ENCODE data around the gene SSRP1. TPM values are rescaled to one million over a fixed set of nuclear protein-coding genes. Genes with fewer than 3 reads are reported as not detected.

Gene SSRP1
- total RNA-seq, 2 donors from 2014 or later, result 143 to 210 TPM

DNA sequence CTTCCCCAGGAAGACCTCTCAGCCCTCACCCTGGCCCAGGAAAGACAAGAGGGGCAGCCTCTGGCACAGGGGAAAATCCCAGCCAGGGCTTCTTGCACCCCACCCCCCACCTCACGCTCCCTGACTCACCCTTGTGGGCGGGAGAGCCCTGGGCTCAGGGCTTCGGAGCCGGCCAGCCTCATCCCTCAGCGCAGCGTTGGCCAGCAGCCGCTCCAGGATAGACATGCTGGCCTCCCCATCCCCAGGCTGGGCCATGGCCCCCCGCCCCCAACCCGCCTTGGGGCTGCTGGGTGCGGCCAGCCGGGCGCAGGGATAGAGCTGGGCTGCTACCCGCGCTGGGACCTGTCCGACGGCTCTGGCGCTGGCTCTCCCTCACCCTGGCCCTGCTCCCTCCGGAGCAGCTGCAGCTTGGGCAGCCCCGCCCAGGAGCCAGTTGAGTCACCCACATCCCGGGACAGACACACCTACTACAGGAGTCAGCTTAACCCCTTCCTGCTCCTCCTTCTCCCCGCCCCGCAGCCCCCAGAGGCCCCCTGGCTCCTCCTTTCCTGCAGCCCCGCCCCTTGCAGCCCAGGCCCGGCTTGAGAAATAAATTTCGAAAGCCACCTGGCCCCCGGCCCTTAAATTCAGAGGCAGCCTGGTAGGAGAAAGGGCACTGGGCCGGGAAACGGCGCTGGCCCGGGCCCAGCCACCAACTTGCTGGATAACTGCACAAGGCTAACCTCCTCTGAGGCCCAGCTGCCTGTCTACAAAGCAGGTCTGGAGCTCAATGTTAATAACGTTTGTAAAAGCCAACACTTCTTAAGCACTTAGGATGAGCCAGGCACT lies 24.4 kb downstream of the SSRP1 start:
- ATAC-seq (peak; percentile 91 to 92), DNase-seq (ENCODE audit: low spot score) (peak; percentile 76)
- Mint-ChIP-seq H3K4me3 (peak overlapping the region; percentile 26), H3K9me3 (no peaks in the 10 kb centered on the region), H3K36me3 (no peaks in the 10 kb centered on the region), H3K27ac (no peak overlapping the region), H3K4me1 (ENCODE audit: low read depth in 2 of 2) (peaks cover 0 to 7% of the 10 kb centered on the region in 2 donors), H3K27me3 (no peaks in the 10 kb centered on the region)

DNA sequence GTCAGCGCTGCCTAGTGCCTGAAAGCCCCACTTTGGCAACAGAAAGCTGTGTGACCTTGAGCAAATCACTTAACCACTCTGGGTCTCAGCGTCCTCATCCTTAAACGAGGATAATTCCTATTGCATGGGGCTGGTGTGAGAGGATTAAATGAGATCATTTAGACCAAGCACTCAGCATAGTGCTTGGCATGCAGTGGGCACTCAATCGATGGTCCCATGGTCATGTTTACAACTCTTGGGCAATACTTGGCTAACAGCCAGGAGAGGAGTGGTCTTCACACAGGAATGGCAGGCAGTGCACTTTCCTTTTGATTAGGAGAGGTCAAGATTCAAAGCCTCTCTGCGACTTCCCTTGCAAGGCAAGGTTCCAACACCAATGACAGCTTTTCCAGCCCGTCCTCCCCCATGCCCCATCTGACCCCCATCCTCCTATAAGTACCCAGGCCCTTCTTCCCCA lies 25.0 kb downstream of the SSRP1 start:
- no peaks in the 10 kb centered on the region for H3K27me3 Mint-ChIP-seq
- peak overlapping the region; percentile 8 for H3K4me3 Mint-ChIP-seq
- H3K27ac Mint-ChIP-seq, result no peak overlapping the region
- peaks cover 0 to 7% of the 10 kb centered on the region in 2 donors for H3K4me1 Mint-ChIP-seq (ENCODE audit: low read depth in 2 of 2)
- no peaks in the 10 kb centered on the region for H3K36me3 Mint-ChIP-seq
- ATAC-seq, result no peak
- no peaks in the 10 kb centered on the region for H3K9me3 Mint-ChIP-seq
- DNase-seq (ENCODE audit: low spot score), result no peak

DNA sequence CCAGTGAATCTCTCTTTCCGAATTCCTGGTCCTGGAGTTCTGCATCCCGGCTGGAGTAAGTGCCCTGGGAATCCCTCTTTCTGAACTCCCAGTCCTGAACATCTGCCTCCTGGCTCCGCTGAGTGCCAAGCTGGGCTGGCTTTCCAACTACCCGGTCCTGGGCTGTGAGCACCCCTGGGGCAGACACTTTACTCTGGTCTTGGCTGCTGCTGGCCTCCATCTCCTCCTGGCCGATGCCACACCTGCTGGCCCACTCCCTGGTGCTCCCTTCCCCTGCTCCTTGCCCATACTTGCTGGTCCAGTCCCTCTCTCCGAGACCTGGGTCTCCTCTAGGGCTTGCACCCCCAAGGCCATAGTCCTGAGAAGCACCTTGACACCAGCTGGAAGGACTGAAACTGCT lies 25.6 kb downstream of the SSRP1 start:
- ATAC-seq (no peak), DNase-seq (ENCODE audit: low spot score) (no peak)
- no peak overlapping the region for H3K4me3 Mint-ChIP-seq
- no peaks in the 10 kb centered on the region for H3K9me3 Mint-ChIP-seq
- H3K27ac Mint-ChIP-seq, result no peak overlapping the region
- H3K36me3 Mint-ChIP-seq, result no peaks in the 10 kb centered on the region
- peaks cover 0 to 7% of the 10 kb centered on the region in 2 donors for H3K4me1 Mint-ChIP-seq (ENCODE audit: low read depth in 2 of 2)
- H3K27me3 Mint-ChIP-seq, result no peaks in the 10 kb centered on the region

DNA sequence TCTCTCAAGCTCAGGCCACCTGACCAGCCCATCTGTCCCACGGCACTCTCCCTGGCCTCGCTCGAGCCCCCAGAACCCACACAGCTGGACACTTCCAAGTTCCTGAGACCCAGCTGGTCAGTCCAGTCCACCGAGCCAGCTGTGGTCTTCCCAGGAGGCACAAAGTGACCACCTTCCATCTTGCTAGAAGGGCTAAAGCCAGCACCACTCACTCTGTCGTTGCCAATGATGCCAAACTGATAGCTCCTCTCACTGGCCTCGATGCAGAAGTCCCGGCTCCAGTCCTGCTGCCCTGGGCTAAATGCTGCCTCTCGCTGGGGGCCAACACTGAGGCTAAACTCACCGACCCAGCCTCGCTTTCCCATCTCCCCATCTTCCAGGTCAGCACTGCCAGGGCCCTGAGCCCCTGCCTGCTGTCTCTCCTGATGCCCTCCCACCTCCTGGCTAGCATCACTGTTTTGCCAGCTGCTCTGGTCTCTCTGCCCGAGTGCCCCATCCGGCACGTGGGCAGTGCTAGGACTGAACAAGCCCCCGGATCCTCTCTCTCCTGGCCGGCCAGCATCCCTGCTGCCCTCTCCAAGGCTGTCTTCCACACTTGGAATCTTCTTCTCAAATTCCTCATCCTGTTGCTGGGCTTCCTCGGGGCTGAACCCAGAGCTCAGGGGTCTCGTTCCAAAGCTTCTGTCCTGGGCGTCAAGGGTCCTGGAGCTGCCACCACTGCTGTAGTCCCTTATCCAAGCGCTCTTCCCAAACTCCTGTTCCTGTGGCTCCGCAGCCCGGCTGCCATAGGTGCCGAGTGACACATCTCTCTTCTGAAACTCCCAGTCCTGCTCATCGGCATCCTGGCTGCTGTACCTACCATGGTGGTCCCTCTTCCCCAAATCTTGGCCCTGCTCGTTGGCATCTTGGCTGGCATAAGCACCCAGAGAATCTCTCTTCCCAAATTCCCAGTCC lies 26.3 kb downstream of the SSRP1 start:
- Mint-ChIP-seq H3K27me3 (no peaks in the 10 kb centered on the region), H3K36me3 (no peaks in the 10 kb centered on the region), H3K4me1 (ENCODE audit: low read depth in 2 of 2) (peaks cover 0 to 7% of the 10 kb centered on the region in 2 donors), H3K27ac (peak overlapping the region in 1 of 2 donors; percentile 38), H3K9me3 (no peaks in the 10 kb centered on the region), H3K4me3 (no peak overlapping the region)
- no peak for DNase-seq (ENCODE audit: low spot score)
- ATAC-seq, result no peak

DNA sequence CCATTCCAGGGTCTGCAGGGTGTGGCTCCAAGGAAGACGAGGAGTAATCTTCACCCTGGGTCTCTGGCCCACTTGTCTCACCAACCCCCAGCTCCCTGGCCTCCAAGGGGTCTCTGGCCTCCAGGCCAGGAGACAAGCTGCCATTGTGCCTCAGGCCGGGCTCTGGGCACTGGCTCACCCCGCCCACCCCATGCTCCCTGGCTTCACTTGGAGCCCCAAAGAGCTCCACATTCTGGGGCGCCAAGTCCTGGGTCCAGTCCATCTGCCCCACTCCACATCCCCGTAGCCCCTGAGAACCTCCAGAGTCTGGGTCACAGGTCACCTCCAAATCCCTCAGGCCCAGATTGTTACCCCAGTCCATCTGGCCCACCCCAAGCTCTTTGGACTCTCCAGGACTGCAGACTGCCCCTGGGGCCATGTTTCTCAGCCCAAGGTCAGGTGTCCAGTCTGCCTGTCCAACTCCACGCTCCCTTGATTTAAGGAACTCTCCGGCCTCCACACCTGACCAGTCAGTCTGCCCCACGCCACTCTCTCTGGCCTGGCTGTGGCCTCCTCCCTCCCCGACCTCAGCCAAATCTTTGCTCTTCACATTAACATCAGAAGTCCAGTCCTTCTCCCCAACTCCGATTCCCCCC lies 27.1 kb downstream of the SSRP1 start:
- no peaks in the 10 kb centered on the region for H3K27me3 Mint-ChIP-seq
- H3K9me3 Mint-ChIP-seq, result no peaks in the 10 kb centered on the region
- no peak for DNase-seq (ENCODE audit: low spot score)
- ATAC-seq, result no peak
- no peaks in the 10 kb centered on the region for H3K36me3 Mint-ChIP-seq
- peaks cover 0 to 7% of the 10 kb centered on the region in 2 donors for H3K4me1 Mint-ChIP-seq (ENCODE audit: low read depth in 2 of 2)
- H3K27ac Mint-ChIP-seq, result peak overlapping the region in 1 of 2 donors; percentile 38
- no peak overlapping the region for H3K4me3 Mint-ChIP-seq

DNA sequence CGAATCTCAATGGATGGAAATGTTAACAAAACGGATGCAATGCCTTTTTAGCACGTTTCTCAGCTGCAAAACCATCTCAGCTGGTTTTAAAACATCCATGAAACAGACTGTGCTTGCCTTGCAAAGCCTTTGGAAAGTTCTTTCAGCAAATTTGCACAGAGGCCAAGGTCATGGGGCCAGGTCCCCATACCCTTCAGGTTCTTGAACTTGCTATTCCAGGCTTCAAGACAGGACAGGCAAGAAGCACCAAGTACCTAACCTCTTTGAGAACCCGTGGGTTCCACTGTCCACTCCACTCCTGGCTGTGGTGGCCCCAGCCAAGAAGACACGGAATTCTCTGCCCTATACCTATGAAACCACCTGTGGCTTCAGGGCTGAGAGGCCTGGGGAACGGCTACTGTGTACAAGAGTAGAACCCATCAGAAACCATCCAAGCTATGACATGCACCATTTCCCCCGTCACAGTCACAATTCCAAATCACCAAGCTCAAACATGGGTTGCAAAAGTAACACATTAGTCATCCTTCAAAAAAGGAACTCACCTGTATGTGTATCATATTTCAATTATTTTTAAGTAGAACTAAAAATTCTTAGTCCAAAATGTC lies 27.9 kb downstream of the SSRP1 start:
- DNase-seq (ENCODE audit: low spot score), result no peak
- no peaks in the 10 kb centered on the region for H3K9me3 Mint-ChIP-seq
- H3K4me3 Mint-ChIP-seq, result no peak overlapping the region
- no peaks in the 10 kb centered on the region for H3K36me3 Mint-ChIP-seq
- H3K4me1 Mint-ChIP-seq (ENCODE audit: low read depth in 2 of 2), result peaks cover 0 to 7% of the 10 kb centered on the region in 2 donors
- no peak overlapping the region for H3K27ac Mint-ChIP-seq
- no peaks in the 10 kb centered on the region for H3K27me3 Mint-ChIP-seq
- no peak for ATAC-seq

DNA sequence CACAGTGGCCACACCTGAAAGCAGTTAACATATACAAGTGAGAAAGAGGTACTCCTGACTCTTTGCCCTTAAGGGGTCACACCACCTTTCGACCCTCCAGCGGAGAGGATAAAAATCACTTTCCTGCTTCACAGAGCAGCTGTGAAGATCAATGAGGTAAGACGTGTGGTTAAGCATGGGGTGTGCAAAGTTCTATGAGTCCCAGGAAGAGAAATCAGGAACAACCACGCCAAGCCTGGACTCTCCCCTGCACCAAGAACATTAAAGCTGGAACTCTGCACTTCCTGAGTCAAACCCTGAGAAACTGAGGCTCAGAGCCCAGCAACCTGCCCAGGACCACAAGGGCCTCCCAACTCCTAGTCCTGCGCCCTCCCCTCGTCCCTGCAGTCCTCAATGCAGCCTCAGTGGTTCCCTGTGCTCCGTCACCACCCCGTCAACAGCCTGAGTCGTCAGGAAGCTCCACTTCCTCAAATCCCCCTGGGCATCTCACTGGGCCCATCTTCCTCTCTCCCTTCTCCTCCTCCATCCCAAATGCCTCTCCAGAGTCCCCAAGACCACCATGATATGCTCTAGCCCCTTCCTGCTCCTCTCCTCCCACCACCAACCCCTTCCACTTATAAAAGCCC lies 28.6 kb downstream of the SSRP1 start:
- no peaks in the 10 kb centered on the region for H3K36me3 Mint-ChIP-seq
- ATAC-seq (no peak), DNase-seq (ENCODE audit: low spot score) (no peak)
- no peak overlapping the region for H3K27ac Mint-ChIP-seq
- H3K4me3 Mint-ChIP-seq, result no peak overlapping the region
- no peaks in the 10 kb centered on the region for H3K27me3 Mint-ChIP-seq
- H3K4me1 Mint-ChIP-seq (ENCODE audit: low read depth in 2 of 2), result peaks cover 0 to 4% of the 10 kb centered on the region in 2 donors
- no peaks in the 10 kb centered on the region for H3K9me3 Mint-ChIP-seq

DNA sequence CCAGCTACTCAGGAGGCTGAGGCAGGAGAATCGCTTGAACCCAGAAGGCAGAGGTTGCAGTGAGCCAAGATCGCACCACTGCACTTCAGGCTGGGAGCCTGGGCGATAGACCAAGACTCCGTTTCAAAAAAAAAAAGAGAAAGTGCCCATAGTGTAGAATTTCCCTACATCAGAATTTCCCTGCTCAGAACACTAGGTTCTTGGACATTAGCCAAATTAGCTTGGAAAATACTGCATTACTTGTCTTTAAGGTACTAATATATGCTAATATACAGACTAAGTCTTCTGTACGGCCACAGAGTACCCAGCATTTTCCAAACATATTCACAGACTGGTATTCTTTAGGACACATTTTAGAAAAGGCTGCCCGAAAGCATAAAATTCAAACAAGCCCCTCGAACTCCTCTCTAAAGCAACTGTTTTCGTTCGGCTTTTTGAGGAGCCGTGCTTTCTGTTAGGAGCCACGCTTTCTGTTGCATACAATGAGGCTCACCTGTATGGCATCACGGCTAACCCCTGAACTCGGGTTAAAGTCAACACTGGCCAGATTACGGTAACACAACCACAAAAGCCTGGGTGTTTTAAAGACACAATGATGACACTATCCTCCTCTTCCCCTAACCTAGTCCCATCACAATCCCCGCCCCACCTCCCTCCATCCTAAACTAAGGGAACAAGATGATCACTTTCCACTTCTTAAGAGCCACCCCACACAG lies 29.4 kb downstream of the SSRP1 start:
- DNase-seq (ENCODE audit: low spot score), result no peak
- H3K36me3 Mint-ChIP-seq, result no peaks in the 10 kb centered on the region
- no peak overlapping the region for H3K27ac Mint-ChIP-seq
- H3K4me3 Mint-ChIP-seq, result no peak overlapping the region
- H3K27me3 Mint-ChIP-seq, result no peaks in the 10 kb centered on the region
- H3K4me1 Mint-ChIP-seq (ENCODE audit: low read depth in 2 of 2), result peaks cover 0 to 4% of the 10 kb centered on the region in 2 donors
- H3K9me3 Mint-ChIP-seq, result no peaks in the 10 kb centered on the region
- no peak for ATAC-seq

DNA sequence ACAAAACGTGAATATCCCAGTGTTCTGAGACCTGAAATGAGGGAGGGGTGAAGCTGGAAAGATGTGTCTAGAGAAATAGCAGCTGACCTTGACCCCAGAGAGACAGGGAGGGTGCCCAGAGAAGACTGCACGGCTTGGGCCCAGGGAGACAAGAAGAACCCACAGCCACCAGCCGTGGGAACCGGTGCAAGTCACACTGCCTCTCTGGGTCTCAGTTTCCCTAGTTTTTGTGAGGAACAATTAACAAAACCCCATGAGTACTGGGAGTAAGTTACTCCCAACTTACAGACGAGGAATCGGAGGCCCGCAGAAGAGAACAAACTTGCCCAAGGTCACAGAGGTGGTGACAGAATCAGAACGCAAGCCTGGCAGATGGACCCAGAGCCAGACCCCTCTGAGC lies 30.2 kb downstream of the SSRP1 start:
- no peak for DNase-seq (ENCODE audit: low spot score)
- ATAC-seq, result no peak
- H3K27me3 Mint-ChIP-seq, result no peaks in the 10 kb centered on the region
- no peaks in the 10 kb centered on the region for H3K36me3 Mint-ChIP-seq
- H3K4me1 Mint-ChIP-seq (ENCODE audit: low read depth in 2 of 2), result no peaks in the 10 kb centered on the region
- no peak overlapping the region for H3K27ac Mint-ChIP-seq
- H3K4me3 Mint-ChIP-seq, result no peak overlapping the region
- H3K9me3 Mint-ChIP-seq, result no peaks in the 10 kb centered on the region

DNA sequence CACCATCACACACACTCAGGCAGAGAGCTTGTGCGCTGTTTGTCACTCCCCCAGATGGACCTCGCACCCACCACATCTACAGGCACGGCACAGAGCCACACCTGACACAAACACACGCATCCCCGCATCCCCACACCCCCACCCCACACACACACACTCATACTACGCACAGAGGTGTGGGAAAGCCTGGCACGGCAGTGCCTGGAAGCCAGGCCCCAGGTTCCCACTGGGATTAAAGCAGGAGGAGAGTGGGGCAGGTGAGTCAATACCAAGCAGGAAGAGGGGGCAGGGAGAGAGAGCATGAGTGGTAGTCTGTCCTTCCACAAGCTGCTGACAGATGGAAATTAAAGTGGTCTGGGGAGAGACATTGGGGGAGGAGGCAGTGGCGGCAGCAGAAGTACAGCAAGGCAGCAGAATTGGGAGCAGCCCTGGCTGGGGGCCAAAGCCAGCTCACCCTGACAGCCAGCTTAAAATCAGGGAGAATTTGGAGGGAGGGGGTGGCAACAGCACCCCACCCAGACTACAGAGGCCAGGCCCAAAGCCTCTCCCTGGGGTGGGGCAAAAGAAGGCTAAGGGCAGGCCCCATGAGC lies 31.6 kb downstream of the SSRP1 start:
- no peak for DNase-seq (ENCODE audit: low spot score)
- Mint-ChIP-seq H3K27ac (no peak overlapping the region), H3K27me3 (no peaks in the 10 kb centered on the region), H3K4me3 (no peak overlapping the region), H3K36me3 (no peaks in the 10 kb centered on the region), H3K9me3 (no peaks in the 10 kb centered on the region), H3K4me1 (ENCODE audit: low read depth in 2 of 2) (no peaks in the 10 kb centered on the region)
- peak in 1 of 2 donors; percentile 21 for ATAC-seq

DNA sequence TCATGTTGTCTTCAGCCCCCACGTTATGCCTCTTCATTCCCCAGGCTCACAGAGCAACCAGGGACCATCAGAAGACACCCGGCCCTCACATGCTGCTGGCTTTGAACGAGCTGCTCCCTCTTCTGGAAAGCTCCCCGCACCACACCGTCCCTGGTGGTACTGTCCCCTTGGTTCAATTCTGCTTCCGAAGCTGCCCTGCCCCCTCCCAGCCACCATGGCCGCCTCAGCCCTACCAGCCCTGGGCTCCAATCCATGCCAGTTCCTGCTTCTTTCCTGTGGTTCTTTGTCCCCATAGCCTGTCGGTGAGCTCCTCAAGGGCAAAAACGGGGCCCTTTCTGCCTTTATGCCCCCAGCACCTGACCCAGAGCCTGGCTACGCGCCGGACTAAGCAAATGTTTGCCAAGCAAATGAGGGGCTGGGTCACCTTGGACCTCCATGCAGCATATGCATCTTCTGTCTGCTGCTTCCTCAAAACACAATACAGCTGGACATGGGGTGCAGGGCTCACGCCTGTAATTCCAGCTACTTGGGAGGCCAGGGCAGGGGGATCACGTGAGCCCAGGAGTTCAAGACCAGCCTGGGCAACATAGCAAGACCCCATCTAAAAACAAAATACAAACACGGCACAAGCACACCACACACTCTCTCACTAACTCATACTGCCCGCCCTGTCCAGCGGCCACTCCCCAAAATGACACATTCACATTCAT lies 32.3 kb downstream of the SSRP1 start:
- no peak overlapping the region for H3K4me3 Mint-ChIP-seq
- no peaks in the 10 kb centered on the region for H3K9me3 Mint-ChIP-seq
- H3K27ac Mint-ChIP-seq, result no peak overlapping the region
- H3K4me1 Mint-ChIP-seq (ENCODE audit: low read depth in 2 of 2), result no peaks in the 10 kb centered on the region
- no peaks in the 10 kb centered on the region for H3K36me3 Mint-ChIP-seq
- no peaks in the 10 kb centered on the region for H3K27me3 Mint-ChIP-seq
- ATAC-seq, result no peak
- DNase-seq (ENCODE audit: low spot score), result no peak

DNA sequence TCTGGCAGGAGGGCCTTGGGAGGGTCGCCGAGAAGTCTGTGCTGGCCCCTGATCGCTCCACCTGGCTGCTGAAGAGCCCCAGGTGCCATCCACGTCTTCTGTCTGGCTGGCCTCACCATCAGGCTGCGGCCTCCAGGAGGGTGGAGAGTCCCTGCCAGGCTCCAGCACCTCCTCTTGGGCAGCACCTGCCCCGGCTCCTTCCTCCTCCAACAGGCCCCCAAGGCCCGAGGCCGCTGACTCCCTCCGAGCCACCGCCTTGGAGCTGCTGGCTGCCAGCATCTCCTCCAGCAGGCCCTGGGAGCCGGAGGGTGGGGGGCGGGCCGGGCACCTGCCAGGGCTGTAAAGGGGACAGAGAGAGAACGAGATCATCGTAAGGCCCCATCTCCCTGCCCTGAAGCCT lies 33.2 kb downstream of the SSRP1 start:
- H3K4me3 Mint-ChIP-seq, result no peak overlapping the region
- no peaks in the 10 kb centered on the region for H3K9me3 Mint-ChIP-seq
- no peak overlapping the region for H3K27ac Mint-ChIP-seq
- no peak for DNase-seq (ENCODE audit: low spot score)
- H3K27me3 Mint-ChIP-seq, result no peaks in the 10 kb centered on the region
- H3K4me1 Mint-ChIP-seq (ENCODE audit: low read depth in 2 of 2), result no peaks in the 10 kb centered on the region
- H3K36me3 Mint-ChIP-seq, result no peaks in the 10 kb centered on the region
- no peak for ATAC-seq

Data from natural killer cell treated with Interleukin-12 subunit alpha and Interleukin-12 subunit beta and Interleukin-15 and Interleukin-18, amount 100 ng/mL, for 72 hours (primary cell).